ENCODE results near the gene FRMD4A.

Gene FRMD4A

GRCh38 chr10:13709931-13710650, 620.6 kb downstream of the FRMD4A start:
- no peak for DNase-seq

GRCh38 chr10:13708256-13708990, 622.3 kb downstream of the FRMD4A start:
- DNase-seq = no peak

GRCh38 chr10:13707156-13707881, 623.4 kb downstream of the FRMD4A start:
- DNase-seq = no peak

GRCh38 chr10:13706604-13707003, 624.1 kb downstream of the FRMD4A start:
- no peak for DNase-seq

- no peak for DNase-seq
These were observed 624.5 kb downstream of the FRMD4A start for GRCh38 chr10:13706175-13706574.

GRCh38 chr10:13705526-13706174, 625.1 kb downstream of the FRMD4A start:
- no peak for DNase-seq

GRCh38 chr10:13704964-13705363, 625.8 kb downstream of the FRMD4A start:
- no peak for DNase-seq

GRCh38 chr10:13703997-13704536, 626.7 kb downstream of the FRMD4A start:
- no peak for DNase-seq

- no peak for DNase-seq
These were observed 627.5 kb downstream of the FRMD4A start for GRCh38 chr10:13703101-13703818.

- no peak for DNase-seq
These were observed 629.4 kb downstream of the FRMD4A start for GRCh38 chr10:13701157-13701919.

GRCh38 chr10:13700473-13701144, 630.1 kb downstream of the FRMD4A start:
- no peak for DNase-seq

GRCh38 chr10:13699216-13699615, 631.5 kb downstream of the FRMD4A start:
- no peak for DNase-seq

GRCh38 chr10:13698217-13698616, 632.5 kb downstream of the FRMD4A start:
- no peak for DNase-seq

- DNase-seq = no peak
These were observed 634.7 kb downstream of the FRMD4A start for GRCh38 chr10:13696071-13696470.

GRCh38 chr10:13695588-13695987, 635.1 kb downstream of the FRMD4A start:
- no peak for DNase-seq

- no peak for DNase-seq
These were observed 636.7 kb downstream of the FRMD4A start for GRCh38 chr10:13693783-13694700.

GRCh38 chr10:13690281-13690825, 640.4 kb downstream of the FRMD4A start:
- DNase-seq = no peak

- DNase-seq = no peak
These were observed 644.4 kb downstream of the FRMD4A start for GRCh38 chr10:13686331-13686752.

- no peak for DNase-seq
These were observed 644.8 kb downstream of the FRMD4A start for GRCh38 chr10:13685885-13686284.

Data from NCI-H1436 (cell line).